Activated CD4-positive, alpha-beta T cell treated with anti-CD3 and anti-CD28 coated beads, Interleukin-2, Interleukin-6, amounts not matched to agents 100 ng/mL and 50 ng/mL, durations not matched to agents 16 hours and 8 hours (primary cell): ENCODE results near the gene BRI3BP.
"Not testable (repeated sequence)": the region's sequence is repeated elsewhere in the genome, so short reads cannot be mapped to it uniquely, and the experiment has no call there.

ENCODE experiments used
- DNase-seq: peaks from one replicate; pipeline ENCODE4 v3.0.0-alpha.2; 2020

Gene BRI3BP

DNA sequence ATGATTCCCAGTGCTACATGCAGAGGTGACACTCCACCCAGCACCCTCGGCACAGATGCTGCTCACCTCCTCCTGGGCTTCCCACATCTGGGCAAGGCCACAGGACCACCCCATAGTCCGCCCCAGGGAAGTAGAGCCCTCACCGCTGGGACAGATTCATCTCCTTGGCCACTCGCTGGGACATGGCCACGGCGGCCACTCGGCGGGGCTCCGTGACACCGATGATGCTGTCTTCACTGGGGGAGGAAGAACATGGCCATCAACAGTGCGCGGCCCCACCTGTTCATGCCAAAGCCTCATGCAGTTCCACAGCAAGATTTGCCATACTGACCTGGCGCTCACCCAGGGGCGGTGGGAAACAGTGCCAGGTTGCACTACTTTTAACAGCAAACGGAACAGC is 18.2 kb upstream of the BRI3BP start:
- no peak for DNase-seq

DNA sequence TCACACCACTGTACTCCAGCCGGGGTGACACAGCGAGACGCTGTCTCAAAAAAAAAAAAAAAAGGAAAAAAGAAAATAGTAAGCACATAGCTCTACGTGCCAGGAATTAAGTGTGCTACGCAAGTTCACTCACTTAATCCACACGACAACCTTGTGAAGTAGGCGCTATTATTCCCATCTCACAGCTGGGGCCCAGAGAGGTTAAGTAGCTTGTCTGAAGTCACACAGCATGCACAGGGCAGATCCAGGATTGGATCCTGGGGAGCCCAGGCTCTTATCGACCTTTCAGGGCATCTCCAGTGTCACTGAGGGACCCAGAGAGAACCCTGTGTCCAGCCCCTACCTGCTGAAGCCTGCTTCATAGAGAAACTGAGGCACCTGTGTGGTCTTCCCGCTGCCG is 16.4 kb upstream of the BRI3BP start:
- no peak for DNase-seq

DNA sequence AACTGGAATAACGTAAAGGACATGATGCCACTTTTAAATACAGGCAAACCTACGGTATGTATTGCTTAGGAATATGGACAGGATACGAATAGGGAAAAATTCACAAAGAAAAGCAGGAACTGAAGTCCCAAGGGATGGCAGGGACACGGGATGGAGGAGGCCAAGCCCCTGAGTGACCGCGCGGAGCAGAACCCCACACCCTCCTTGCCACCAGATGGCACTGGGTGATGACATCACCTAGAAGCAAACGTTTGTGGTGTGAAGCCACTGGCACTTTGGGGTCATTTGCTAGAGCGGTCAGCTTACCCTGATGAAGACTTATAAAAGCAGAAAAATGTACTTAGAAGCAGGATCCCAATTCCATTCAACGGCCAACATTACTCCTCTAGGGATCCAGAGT is 13.9 kb upstream of the BRI3BP start:
- DNase-seq: no peak

DNA sequence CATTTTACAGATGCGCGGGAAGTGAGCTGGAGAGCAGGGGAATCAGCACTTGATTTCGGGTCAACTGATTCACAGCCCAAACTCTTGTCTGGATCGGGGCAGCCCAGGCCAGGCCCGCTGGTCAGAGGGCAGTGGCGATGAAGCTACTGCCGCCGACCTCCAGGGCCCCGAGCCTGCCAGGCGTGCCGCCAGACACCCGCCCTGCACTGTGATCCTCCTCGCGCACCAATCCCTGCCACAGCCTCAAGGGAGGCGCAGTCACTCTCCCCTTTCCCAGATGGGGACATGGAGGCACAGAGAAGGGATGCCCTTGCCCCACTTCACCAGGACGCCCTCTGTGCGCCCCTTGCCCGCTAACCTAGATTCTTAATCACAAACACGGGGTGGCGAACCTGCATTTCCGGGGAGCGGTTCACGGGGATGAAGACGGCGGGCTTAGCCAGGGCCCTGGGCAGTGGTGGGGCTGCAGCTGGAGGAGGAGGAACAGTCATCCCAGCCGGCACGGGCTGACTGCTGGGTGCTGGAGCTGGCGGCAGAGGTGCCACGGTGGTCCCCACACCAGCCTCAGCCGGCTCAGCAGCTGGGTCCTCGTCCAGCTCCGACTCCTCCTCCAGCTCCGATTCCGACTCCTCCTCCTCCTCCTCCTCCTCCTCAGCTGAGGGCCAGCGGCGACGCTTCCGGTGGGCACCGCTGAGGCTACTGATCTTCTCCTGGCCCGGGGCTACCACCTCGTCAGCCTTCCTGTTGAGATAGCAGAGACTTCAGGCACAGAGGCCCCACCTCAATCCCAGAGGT is 13.2 kb upstream of the BRI3BP start:
- DNase-seq: no peak

DNA sequence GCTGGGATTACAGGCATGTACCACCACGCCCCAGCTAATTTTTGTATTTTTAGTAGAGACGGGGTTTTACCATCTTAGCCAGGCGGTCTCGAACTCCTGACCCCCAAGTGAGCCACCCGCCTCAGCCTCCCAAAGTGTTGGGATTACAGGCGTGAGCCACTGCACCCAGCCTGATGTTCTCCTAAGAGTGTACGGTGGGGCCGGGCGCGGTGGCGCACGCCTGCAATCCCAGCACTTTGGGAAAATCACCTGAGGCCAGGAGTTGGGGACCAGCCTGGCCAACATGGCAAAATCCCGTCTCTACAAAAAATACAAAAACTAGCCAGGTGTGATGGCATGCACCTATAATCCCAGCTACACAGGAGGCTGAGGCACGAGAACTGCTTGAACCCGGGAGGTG is 6.6 kb upstream of the BRI3BP start:
- not testable (repeated sequence) for DNase-seq

DNA sequence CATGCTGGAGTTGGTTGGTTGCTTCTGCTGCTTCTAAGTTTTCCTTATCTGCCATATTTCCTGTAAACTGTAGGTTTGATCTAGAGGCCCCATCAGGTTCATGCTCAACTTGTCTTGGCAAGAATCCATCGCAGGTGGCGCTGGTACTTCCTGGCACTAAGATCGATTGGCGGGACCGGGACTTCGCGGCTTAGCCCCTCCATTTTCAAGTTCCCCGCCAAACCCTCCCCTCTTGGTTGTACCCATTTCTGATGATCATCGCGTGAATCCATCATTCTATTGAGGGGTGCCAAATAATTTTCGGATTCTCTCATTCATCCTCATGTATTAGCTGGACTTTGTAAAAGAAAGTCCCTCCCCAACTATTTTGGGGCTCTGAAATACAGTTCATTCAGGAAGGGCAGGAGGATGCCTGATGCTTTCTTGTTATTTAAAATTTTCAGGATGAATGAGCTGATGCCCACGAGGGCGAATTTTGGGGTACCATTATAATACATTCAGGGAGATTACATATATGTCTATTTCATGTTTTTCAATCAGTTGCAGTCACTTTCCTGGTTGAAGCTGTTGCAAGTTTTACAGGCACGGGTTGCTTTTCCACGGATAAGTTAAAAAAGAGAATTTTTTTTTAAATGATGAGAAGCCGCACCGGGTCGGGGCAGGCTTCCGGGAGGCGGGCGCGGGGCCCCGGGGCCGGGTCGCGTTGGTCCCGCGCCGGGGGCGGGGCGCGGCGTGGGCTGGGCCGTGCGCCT is 395 bp upstream of the BRI3BP start:
- DNase-seq: peak; percentile 93

DNA sequence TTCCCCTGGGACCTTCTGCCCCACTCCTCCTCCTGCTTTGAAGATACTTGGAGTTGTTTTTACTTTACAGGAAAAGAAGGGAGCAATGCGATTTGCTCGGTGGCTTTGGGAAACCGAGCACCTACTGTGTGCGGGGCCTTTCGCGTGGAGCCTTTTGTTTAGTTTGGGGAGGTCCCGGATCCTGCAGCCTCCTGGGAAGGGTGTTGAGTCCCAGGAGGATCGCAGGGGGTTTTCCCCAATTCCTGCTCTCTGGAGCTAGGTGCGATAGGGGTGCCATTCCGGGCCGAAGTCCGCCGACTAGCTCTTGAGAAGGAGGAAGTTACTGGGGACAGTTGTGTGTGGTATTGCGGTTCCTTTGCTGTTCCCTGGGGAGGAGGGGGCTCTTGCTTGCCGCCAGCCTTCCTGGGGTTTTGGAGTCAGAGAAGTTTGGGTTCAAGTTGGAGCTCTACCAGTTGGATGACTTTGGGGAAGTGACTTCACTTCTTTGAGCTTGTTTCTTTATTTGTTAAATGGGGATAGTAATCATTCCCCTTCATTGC is 1.1 kb downstream of the BRI3BP start:
- peak; percentile 32 for DNase-seq

DNA sequence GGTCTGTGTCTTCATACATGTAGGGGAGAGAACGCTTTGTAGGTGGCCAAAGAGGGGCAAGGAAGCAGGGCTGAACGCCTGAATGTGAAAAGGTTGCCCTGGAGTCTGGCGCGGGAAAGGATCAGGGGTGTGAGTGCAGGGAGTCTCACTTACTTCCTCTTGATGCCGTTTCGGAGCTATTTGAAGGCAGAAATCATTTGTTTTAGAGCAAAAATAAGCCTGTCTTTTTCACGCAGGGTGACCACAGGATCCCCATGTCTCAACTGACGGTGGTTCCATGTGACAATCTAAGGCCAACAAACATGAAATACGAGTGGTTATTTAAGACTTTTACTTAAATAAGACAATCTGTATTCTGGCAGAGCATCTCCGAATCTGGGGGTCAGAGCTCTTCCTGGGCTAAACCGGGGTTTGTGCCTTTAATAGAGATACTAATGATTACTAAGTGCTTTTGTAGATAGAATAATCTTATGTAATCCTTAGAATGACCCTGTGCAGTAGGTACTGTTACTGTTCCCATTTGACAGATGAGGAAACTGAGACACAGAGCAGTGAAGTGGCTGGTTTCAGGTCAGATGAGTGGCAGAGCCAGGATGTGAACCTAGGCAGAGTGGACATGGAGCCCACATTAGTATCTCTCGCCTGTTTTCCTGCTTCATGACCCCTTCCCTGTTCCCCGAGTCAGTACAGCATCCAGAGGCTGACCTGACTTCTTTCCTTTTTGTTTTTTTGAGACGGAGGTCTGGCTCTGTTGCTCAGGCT is 1.9 kb downstream of the BRI3BP start:
- DNase-seq: no peak

DNA sequence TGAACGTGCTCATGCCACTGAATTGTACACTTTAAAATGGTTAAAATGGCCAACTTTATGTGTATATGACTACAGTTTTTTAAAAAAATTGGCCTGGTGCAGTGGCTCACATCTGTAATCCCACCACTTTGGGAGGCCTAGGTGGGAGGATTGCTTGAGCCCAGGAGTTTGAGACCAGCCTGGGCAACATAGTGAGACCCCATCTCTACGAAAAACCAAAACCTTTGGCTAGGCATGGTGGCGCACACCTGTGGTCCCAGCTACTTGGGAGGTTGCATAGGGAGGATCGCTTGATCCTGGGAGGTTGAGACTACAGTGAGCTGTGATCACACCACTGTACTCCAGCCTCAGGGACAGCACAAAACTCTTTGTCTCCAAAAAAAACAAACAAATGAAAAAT is 5.3 kb downstream of the BRI3BP start:
- no peak for DNase-seq

DNA sequence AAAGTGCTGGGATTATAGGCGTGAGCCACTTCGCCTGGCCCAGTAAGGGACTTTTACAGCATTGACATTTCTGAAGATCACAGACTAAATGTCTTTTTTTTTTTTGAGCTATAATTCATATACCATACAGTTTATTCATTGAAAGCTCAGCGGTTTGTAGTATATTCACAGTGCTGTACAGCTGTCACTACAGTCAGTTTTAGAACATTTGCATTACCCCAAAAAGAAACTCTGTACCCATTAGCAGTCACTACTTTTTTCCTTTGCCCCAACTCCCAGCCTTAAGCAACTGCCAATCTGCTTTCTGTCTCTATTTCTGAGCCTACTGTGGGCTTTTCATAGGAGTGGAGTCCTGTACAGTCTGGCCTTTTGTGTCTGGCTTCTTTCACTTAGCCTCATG is 8.2 kb downstream of the BRI3BP start:
- DNase-seq: no peak

DNA sequence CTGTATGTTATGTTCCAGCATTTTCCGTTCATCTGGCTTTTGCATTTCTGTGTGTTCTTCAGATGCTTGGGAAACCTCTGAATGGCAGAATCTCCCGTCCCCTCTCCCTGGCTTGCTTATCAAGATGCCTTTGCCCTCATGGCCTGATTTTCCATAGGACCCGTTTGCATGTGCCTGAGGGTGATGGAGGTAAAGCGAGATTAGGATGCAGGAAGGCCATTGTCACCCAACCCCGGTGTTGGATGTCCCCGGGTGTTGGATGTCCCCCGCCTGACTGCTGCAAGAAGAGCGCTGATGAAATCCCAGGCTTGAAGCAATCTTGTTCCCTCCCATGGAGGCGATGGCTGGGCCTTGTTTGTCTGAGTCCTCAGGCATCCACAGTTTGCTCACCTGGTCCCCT is 9.6 kb downstream of the BRI3BP start:
- DNase-seq: no peak

DNA sequence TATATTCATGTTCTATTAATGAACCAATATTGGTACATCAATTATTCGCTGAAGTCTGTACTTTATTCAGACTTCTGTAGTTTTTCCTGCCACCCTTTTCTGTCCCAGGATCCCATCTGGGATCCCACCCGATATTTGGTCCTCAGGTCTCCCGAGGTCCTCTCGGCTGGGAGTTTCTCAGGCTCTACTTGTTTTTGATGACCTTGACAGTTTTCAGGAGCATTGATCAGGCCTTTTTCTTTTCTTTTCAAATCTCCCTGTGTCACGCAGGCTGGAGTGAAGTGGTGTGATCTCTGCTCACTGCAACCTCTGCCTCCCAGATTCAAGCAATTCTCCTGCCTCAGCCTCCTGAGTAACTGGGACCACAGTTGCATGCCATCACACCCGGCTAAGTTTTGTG is 11.2 kb downstream of the BRI3BP start:
- DNase-seq: no peak

DNA sequence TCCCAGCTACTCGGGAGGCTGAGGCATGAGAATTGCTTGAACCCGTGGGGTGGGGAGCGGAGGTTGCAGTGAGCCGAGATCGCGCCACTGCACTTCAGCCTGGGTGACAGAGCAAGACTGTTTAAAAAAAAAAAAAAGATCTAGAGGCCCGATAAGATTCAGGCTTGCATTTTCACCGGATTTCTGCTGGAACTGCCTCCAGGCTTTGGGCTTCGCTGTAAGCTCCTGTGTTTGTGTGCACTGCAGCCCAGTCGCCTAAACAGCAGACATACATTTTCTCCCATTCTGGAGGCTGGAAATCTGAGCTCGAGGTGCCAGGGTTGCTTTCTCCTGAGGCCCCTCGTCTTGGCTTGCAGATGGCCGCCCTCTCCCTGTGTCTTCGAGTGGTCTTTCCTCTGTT is 12.2 kb downstream of the BRI3BP start:
- DNase-seq: no peak

DNA sequence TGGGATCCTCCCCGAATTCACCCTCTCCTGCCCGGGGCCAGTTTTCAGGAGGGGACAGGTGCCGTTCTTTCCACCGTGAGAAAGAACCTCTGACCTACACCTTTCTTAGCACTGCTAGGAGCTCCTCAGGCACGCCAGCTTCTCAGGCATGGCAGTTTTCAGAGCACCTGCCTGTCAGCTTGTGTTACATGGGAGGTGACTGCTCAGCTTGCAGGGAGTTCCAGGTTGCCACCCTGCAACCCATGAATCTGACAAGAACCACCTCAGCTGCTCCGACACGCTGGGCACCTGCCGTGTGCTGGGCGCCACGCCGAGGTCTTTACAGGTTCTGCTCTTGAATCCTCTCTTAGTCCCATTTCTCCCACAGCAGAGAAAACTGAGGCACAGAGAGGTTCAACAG is 12.9 kb downstream of the BRI3BP start:
- no peak for DNase-seq

DNA sequence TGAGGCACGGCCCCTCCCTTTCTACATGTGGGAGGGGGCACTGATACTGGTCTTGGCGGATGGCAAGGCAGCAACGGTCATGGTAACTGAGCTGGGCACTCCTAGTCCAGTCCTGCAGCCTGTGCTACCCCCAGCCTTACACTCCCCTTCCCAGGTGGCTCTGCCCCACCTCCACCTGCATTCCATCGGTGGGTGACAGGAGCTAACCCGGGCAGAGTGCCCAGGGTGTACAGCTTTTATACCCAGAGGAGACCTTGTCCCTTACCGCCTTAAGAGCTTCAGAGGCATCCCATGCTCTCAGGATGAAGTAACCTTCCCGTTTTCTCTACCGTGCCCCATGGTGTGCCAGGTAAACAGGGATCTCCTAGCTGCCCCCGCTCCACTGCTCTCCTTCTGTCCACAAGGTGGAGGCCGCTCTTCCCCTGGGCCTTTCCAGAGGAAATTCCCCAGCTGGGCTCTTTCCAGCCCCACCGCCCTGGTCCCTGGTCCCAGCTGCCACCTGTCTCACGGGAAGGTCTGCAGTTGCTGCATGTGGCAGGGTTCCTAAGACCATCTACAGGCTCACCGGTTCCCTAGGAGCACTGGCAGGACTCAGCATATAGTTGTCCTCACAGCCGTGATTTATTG is 20.5 kb downstream of the BRI3BP start:
- DNase-seq: no peak

DNA sequence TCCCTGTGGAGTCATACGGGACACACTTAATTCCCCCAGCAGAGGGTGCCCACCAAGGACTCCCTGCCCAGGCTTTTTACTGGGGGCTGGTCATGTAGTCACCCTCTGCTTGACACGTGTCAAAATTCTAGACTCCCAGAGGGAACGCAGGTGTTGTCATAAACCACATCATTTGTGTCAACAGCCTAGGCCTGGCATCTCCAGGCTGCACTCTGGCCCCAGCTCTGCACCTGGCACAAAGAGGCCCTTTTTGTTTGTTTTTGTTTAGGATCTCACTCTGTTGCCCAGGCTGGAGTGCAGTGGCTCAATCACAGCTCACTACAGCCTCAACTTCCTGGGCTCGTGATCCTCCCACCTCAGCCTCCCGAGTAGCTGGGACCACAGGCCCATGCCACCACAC is 21.1 kb downstream of the BRI3BP start:
- DNase-seq: no peak

DNA sequence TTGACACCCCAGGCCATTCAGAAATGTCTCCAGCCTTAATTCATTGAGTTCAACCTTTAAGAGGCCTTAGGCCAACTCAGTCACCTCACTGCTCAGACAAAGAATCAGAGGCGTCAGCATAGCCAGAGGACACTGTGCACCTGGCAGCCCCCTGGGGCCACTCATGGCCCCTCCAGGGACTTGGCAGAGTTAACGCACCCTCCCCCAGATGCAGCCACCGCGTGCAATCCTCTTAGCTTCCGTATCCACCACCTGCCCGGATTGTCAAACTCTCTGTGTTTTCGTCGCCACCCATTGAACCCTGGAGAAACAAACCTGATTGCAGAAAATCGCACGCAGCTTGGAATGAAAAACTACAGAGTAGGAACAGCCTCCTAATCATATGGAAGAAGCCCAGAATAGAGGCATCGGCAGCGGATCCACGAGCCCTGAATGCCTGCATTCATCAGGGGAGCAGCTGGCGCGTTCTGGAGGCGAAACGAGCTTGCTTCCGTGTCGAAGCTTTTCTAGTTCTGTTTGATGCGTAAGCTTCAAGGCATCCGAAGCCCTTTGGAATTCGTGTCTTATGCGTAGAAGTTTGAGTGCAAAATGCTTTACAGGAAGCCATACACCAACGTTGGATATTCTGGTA is 22.4 kb downstream of the BRI3BP start:
- no peak for DNase-seq

DNA sequence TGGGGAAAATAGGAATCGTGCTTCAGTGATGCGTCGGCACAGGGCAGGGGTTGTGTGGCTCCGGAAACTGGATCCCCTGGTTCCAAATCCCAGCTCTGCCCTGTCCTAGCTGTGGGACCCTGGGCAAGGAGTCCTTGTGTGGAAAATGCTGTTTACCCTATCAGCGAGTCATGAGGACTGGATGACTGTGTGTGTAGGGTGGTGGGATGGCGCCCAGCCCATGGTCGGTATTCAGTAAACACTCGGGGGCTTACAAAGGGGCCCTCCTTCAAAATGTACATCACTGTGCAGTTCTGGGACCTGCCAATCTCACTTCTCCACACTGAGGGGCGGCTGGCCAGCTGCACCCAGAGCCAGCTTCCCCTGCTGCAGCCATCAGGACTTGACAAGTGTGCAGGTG is 24.4 kb downstream of the BRI3BP start:
- DNase-seq: no peak

DNA sequence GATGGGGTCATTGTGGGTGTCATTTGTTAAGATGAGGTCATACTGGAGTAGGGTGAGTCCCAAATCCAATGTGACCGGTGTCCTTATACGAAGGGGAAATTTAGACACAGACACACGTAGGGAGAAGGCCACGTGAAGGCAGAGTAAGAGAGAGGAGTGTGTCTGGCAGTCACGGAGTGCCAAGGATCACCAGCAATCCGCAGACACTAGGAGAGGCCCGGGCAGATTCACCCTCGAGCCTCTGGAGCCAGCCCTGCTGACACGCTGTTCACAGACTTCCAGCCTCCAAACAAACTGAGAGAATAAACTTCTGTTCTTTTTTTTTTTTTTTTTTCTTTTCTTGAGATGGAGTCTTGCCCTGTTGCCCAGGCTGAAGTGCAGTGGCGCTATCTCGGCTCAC is 24.9 kb downstream of the BRI3BP start:
- no peak for DNase-seq

DNA sequence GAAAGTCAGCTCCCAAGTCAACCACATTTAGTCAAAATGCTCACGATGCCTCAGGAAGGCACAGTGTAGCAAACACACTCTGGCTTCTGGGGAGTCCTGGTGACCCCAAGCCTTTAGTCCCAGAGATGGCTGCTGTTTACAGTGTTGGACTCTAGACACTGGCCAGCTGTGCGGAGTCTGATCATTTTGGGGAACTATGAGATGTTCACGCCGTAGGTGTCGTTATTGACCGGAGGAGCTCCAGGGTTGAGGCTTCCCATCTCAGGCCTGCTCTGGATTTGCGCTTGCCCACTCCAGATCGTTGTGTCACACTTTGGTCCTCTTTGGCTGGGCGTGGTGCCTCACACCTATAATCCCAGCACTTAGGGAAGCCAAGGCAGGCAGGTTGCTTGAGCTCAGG is 27.7 kb downstream of the BRI3BP start:
- no peak for DNase-seq

DNA sequence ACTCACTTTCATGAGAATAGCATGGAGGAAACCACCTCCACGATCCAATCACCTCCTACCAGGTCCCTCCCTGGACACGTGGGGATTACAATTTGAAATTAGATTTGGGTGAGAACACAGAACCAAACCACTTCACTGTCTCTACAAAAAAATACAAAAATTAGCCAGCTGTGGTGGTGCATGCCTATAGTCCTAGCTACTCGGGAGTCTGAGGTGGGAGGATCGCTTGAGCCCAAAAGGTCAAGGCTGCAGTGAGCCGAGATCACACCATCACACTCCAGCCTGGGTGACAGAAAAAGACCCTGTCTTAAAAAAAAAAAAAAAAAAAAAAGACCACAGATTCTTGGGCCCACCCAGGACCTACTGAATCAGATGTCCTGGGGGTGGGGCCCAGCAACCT is 28.3 kb downstream of the BRI3BP start:
- no peak for DNase-seq

DNA sequence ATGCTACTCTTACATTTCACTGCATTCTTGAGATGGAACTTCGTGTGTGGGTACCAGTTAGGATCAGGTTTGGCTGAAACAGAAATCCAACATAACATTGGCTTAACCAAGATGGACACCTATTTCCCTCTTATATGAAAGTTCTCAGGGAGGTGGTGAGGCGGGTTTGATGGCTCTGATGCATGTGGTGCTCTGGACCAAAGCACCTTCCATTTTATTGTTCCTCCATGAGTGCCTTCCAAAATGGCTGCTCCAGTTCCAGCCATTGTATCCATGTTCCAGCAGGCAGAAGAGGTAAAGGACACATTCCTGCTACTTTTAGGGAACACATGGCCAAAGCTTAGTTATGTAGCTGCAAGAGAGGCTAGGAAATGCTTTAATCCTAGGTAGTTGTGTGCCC is 29.6 kb downstream of the BRI3BP start:
- DNase-seq: no peak
